Natural killer cell treated with Interleukin-12 subunit alpha and Interleukin-12 subunit beta and Interleukin-15 and Interleukin-18, amount 100 ng/mL, for 72 hours (primary cell): ENCODE measurements around the gene SPRR2A. TPM values are rescaled to one million over a fixed set of nuclear protein-coding genes. Genes with fewer than 3 reads are reported as not detected.
"Not testable (repeated sequence)": the region's sequence is repeated elsewhere in the genome, so short reads cannot be mapped to it uniquely, and the experiment has no call there.

Experiments used
- ATAC-seq, 2 donors: fragments of 150-1000 bp; cut with Tn5 transposase in 1 of 2; sonication (Bioruptor Pico), chemical (Tn5 transposase) in 1 of 2; 2 replicates each; pipeline ENCODE4 v1.10.0; 2021
- DNase-seq: peaks from one replicate; pipeline ENCODE4 v3.0.0; 2022; ENCODE audit warnings: low spot score
- H3K27ac Mint-ChIP-seq, 2 donors: 1 replicate in 1 of 2; 2 replicates in 1 of 2; pipeline ENCODE4 v1.8.0; 2022; ENCODE audit warnings: mixed read lengths in 2 of 2, mild to moderate bottlenecking in 1 of 2, moderate library complexity in 1 of 2
- H3K27me3 Mint-ChIP-seq, 2 donors: 1 replicate in 1 of 2; 2 replicates in 1 of 2; pipeline ENCODE4 v1.8.0; 2022; ENCODE audit warnings: mixed read lengths in 2 of 2
- H3K36me3 Mint-ChIP-seq: one replicate; pipeline ENCODE4 v1.8.0; 2022; ENCODE audit warnings: mixed read lengths
- H3K4me1 Mint-ChIP-seq, 2 donors: 1 replicate in 1 of 2; 2 replicates in 1 of 2; pipeline ENCODE4 v1.8.0; 2022; ENCODE audit warnings: low read depth in 2 of 2, mixed read lengths in 2 of 2, mild to moderate bottlenecking in 1 of 2
- H3K4me3 Mint-ChIP-seq: one replicate; pipeline ENCODE4 v1.8.0; 2022; ENCODE audit warnings: mixed read lengths
- H3K9me3 Mint-ChIP-seq: 2 replicates; pipeline ENCODE4 v1.8.0; 2022; ENCODE audit warnings: mixed read lengths
- total RNA-seq, 2 donors: library from RNA; stranded (reverse); gene quantifications; one replicate each; pipeline ENCODE4 v1.2.3, GENCODE V29; 2022

Gene SPRR2A
- total RNA-seq, 2 donors from 2014 or later = not detected

DNA sequence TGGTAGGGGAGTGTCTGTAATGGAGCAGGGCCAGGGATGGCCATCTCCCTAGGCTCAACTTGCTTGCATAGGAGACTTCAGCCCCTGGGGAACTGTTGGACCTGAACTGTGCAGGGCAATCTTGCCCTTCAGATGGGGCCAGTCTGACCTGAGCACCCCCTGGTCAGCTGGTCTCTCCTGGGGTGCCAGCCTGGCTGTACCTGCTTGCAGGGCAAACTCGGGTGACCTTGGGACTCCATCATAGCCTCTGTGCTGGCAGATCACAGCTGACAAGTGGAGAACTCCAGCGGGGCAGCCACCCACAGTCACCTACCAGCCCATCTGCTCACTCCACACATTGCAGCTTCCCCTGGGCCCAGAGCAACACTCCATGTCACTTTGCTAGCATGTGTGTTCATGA is 8.1 kb downstream of the SPRR2A start:
- DNase-seq (no peak), ATAC-seq (peak in 1 of 2 donors; percentile 31)
- no peaks in the 10 kb centered on the region for H3K4me1 Mint-ChIP-seq
- no peak overlapping the region for H3K27ac Mint-ChIP-seq
- no peak overlapping the region for H3K4me3 Mint-ChIP-seq
- H3K27me3 Mint-ChIP-seq = peaks cover 35 to 64% of the 10 kb centered on the region in 2 donors
- H3K36me3 Mint-ChIP-seq = no peaks in the 10 kb centered on the region
- peaks cover 3% of the 10 kb centered on the region for H3K9me3 Mint-ChIP-seq

DNA sequence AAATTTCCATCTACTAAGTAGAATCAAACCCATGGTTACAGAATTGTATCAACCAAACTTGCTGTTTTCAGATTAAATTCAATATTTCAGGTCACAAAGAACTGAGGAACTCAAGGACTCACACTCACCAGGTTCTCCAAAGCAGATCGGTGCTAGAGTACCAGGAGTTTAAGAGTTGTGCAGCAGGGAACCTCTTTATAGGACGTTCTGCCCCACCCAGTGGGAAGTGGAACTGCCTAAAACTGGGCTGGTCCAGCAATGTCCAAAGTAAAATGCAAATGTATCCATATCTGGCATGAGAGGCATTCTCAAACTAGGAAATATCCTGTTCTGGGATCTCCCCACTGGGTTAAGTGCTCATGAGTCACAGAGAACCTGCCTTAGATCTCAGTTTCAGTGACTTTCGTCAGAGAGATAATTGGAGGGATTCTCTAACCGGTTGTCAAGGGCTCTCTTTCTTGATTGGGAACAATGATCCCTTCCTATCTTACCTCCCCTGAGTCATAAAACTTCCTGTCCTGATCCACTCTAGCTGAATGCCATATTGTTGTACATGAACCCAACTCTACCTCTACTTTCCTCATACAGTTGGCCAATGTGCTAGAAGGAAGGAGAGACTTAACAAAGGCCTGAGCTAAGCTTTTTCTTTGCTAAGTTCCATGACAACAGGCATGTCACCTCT is 16.2 kb downstream of the SPRR2A start, which contains the start of gene SPRR2D:
Gene SPRR2D (minus strand): TSS at position 171 of the 682 bp plus-strand sequence. CDS start 774 bp downstream, outside the sequence.
- DNase-seq = no peak
- Mint-ChIP-seq H3K9me3 (no peaks in the 10 kb centered on the region), H3K27me3 (peaks cover 37 to 81% of the 10 kb centered on the region in 2 donors), H3K27ac (no peak within 1 kb of the TSS), H3K4me1 (no peaks in the 10 kb centered on the region), H3K36me3 (no peaks in the 10 kb centered on the region), H3K4me3 (no peak within 1 kb of the TSS)
- no peak for ATAC-seq

DNA sequence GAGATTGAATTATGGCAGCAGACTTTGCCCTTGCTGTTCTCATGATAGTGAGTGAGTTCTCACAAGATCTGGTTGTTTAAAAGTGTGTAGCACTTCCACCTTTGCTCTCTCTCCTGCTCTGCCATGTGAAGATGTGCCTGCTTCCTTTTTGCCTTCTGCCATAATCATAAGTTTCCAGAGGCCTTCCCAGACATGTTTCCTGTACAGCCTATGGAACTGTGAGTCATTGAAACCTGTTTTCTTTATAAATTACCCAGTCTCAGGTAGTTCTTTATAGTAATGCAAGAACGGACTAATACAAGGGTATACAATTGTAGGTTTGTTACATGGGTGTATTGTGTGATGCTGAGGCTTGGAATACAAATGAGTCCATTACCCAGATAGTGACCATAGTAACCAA is 22.1 kb downstream of the SPRR2A start:
- H3K27me3 Mint-ChIP-seq = peaks cover 21 to 51% of the 10 kb centered on the region in 2 donors
- H3K9me3 Mint-ChIP-seq = no peaks in the 10 kb centered on the region
- DNase-seq (no peak), ATAC-seq (no peak)
- no peak overlapping the region for H3K27ac Mint-ChIP-seq
- no peaks in the 10 kb centered on the region for H3K36me3 Mint-ChIP-seq
- no peak overlapping the region for H3K4me3 Mint-ChIP-seq
- no peaks in the 10 kb centered on the region for H3K4me1 Mint-ChIP-seq

DNA sequence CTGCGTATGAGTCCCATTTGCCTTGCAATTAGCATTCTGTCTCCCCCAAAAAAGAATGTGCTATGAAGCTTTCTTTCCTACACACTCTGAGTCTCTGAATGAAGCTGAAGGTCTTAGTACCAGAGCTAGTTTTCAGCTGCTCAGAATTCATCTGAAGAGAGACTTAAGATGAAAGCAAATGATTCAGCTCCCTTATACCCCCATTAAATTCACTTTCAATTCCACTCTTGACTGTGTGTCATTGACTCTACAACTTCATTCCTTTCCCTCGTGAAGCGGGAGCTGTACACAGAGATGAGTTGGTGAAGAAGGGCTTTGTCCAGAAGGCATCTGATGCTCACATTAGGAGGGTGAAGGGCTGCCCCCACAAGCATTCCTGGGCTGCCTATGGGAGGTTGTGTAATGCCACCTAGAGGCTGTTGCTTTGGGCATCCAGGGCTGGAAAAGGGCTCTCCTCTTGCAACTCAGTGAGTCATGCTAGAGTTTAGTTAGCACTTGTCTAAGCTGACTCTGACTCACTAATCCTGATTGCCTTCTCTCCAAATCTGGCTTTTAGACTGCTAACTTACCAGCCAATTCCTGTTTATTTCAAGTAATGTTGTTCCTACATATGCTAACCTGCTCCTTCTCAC is 24.5 kb downstream of the SPRR2A start:
- H3K36me3 Mint-ChIP-seq = no peaks in the 10 kb centered on the region
- DNase-seq = no peak
- H3K9me3 Mint-ChIP-seq = no peaks in the 10 kb centered on the region
- ATAC-seq = no peak
- no peak overlapping the region for H3K4me3 Mint-ChIP-seq
- no peaks in the 10 kb centered on the region for H3K4me1 Mint-ChIP-seq
- H3K27me3 Mint-ChIP-seq = peaks cover 20 to 47% of the 10 kb centered on the region in 2 donors
- no peak overlapping the region for H3K27ac Mint-ChIP-seq

DNA sequence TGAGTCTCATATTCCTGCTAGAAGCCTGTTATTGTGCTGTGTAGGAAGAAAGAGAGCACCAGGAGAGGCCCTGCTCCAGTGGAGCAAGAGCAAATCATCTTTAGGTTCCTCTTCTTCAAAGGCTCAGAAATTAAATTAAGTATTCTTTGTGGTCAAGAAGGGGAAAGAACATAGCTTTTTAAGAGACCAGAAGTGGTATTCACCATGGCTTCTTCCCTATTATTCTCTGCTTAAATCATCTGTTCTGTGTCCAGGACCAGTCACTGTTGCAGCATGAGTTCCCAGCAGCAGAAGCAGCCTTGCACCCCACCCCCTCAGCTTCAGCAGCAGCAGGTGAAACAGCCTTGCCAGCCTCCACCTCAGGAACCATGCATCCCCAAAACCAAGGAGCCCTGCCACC is 25.2 kb downstream of the SPRR2A start:
- no peak for ATAC-seq
- DNase-seq = no peak
- H3K9me3 Mint-ChIP-seq = no peaks in the 10 kb centered on the region
- H3K4me1 Mint-ChIP-seq = no peaks in the 10 kb centered on the region
- H3K36me3 Mint-ChIP-seq = no peaks in the 10 kb centered on the region
- H3K4me3 Mint-ChIP-seq = no peak overlapping the region
- no peak overlapping the region for H3K27ac Mint-ChIP-seq
- peaks cover 20 to 40% of the 10 kb centered on the region in 2 donors for H3K27me3 Mint-ChIP-seq

DNA sequence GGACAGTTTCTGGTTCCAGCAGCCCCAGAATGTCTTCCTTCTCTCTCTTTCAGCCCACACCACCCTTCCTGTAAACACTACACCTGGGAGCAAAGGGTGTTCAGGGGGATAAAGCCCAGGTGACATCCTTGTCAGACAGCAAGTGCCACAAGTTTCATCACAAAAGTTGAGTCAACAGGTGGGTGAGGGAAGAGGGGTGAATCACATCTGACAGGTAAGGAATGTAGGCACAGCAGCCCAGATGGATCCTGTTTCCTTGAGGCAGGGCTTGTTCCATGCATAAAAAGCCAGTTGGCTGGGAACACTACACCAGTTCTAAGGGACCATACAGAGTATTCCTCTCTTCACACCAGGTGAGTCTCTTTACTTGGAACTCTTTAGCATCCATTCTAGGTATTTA is 26.4 kb downstream of the SPRR2A start, which contains the start of gene SPRR1B:
Gene SPRR1B (plus strand): TSS at position 309 of the 400 bp plus-strand sequence. CDS start 1,143 bp downstream, outside the sequence.
- Mint-ChIP-seq H3K4me3 (no peak within 1 kb of the TSS), H3K4me1 (no peaks in the 10 kb centered on the region), H3K36me3 (no peaks in the 10 kb centered on the region), H3K27ac (no peak within 1 kb of the TSS), H3K9me3 (no peaks in the 10 kb centered on the region), H3K27me3 (peaks cover 17 to 32% of the 10 kb centered on the region in 2 donors)
- DNase-seq (no peak), ATAC-seq (no peak)

DNA sequence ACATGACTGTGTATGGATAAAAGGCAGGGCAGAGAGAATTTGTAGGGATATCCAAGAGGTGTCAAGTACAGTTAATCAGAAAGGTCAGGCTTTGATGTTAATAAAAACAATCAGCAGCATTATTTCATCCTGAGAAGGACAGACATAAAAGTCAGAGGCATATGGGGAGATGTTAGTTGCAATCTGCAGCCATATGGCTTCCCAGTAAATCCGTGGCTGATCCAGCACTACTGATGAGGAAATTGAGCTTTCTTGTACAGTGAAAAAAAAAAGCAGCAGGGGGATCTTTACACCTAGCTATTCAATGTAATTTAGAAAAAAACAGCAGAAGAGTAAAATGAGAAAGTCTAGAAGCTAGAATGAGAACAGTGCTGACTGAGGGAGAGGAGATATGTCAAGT is 28.5 kb downstream of the SPRR2A start:
- H3K27me3 Mint-ChIP-seq = peaks cover 15 to 32% of the 10 kb centered on the region in 2 donors
- no peak for DNase-seq
- H3K9me3 Mint-ChIP-seq = no peaks in the 10 kb centered on the region
- H3K4me1 Mint-ChIP-seq = no peaks in the 10 kb centered on the region
- no peak overlapping the region for H3K4me3 Mint-ChIP-seq
- H3K36me3 Mint-ChIP-seq = no peaks in the 10 kb centered on the region
- H3K27ac Mint-ChIP-seq = no peak overlapping the region
- no peak for ATAC-seq

DNA sequence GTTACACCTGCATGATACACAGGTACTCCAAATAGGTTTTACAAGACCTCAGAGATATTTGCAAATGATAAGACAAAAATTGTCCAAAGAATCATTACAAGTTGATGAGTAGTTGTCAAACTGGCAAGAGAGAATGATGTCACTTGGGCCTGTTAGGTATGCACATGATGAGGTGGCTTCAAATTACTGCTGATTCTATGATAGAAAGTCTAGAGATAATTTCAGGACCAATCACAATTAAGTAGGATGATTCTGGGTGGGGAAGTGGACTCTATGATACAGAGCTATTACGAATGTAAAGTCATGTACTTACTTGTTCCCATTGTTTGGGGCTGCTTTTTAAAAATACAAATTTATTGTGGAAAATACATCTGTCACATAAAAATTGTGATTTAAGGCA is 31.5 kb downstream of the SPRR2A start:
- no peaks in the 10 kb centered on the region for H3K36me3 Mint-ChIP-seq
- no peak overlapping the region for H3K4me3 Mint-ChIP-seq
- H3K27ac Mint-ChIP-seq = no peak overlapping the region
- no peaks in the 10 kb centered on the region for H3K9me3 Mint-ChIP-seq
- ATAC-seq = no peak
- DNase-seq = no peak
- peaks cover 23 to 49% of the 10 kb centered on the region in 2 donors for H3K27me3 Mint-ChIP-seq
- H3K4me1 Mint-ChIP-seq = no peaks in the 10 kb centered on the region

DNA sequence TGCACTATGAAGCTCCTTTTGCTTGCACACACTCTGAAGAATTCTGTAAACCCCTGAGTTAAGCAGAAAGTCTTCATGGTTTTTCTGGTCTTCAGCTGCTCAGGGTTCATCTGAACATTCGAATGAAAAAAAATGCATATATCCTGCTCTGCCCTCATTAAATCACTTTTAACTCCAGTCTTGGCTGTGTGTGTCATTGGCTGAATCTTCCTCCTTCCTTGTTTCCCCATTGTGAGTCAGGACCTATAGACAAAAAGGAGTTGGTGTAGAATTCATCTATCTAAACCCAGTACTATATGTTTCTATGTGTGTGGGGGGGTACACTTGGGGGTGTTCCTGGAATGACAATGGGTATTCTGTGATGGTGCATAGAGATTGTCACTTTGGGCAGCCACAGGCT is 32.9 kb downstream of the SPRR2A start:
- ATAC-seq = no peak
- Mint-ChIP-seq H3K27me3 (peaks cover 28 to 58% of the 10 kb centered on the region in 2 donors), H3K27ac (no peak overlapping the region), H3K36me3 (no peaks in the 10 kb centered on the region), H3K4me3 (no peak overlapping the region), H3K4me1 (no peaks in the 10 kb centered on the region), H3K9me3 (no peaks in the 10 kb centered on the region)
- no peak for DNase-seq

DNA sequence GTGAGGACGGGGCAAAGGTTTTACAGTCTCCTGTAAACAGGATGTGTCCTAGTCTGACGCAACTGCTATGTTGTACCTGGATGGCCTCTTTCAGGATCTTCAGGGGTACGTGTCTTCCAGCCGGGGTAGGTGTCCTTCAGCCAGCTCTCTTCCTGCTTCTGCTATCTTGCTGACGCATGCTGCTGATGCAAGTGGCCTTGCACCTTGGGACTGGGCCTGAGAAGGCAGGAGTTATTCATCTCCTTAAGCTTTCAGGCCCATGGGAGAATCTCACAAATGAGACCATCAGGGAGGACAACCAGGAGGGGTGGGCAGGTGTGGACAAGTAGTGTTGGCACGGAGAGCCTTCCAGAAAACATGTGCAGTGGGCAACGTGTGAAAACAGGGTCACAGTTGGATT is 34.2 kb downstream of the SPRR2A start:
- Mint-ChIP-seq H3K9me3 (no peaks in the 10 kb centered on the region), H3K4me1 (no peaks in the 10 kb centered on the region)
- ATAC-seq = no peak

DNA sequence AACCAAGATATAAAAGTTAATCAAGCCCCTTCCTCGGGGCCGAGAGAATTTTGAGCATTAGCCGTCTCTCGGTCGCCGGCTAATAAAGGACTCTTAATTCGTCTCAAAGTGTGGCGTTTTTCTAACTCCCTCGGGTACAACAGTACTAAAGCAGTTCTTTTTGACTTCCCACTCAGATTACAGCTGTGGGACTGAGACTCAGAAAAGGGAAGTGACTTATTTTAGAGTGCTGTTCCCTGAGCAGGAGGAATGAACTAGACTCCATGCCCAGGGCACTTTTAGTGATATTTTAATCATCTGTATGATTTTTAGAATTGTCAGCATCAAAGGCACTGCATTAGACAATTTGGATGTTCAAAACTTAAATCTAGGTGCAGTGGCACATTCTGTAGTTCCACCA is 35.0 kb downstream of the SPRR2A start:
- not testable (repeated sequence) for H3K36me3 Mint-ChIP-seq, H3K4me3 Mint-ChIP-seq, DNase-seq, H3K4me1 Mint-ChIP-seq, H3K27ac Mint-ChIP-seq, H3K9me3 Mint-ChIP-seq, ATAC-seq
- H3K27me3 Mint-ChIP-seq = peaks cover 27 to 48% of the 10 kb centered on the region in 2 donors

More for the DNA sequence above, 34.2 kb downstream of the SPRR2A start:
- Mint-ChIP-seq H3K27me3 (peaks cover 27 to 51% of the 10 kb centered on the region in 2 donors), H3K36me3 (no peaks in the 10 kb centered on the region), H3K4me3 (no peak overlapping the region), H3K27ac (no peak overlapping the region)
- no peak for DNase-seq

DNA sequence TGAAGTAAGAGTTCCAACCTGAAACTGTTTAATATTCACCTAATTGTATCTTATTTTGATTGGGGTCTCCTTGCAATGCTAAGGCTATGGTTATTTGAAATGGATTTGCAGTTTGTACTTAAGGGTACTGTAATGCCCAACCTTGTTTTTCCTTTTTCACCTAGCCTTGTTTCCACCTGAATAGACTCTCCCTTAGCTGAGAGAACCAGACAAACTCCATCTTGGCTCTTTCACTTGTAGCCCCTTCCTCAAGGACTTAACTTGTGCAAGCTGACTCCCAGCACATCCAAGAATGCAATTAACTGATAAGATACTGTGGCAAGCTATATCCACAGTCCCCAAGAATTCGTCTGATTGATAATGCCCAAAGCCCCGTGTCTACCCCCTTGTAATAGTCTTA is 35.5 kb downstream of the SPRR2A start:
- H3K27ac Mint-ChIP-seq, ATAC-seq, H3K4me1 Mint-ChIP-seq, H3K36me3 Mint-ChIP-seq, H3K9me3 Mint-ChIP-seq, H3K4me3 Mint-ChIP-seq, DNase-seq: not testable (repeated sequence)
- H3K27me3 Mint-ChIP-seq = peaks cover 27 to 50% of the 10 kb centered on the region in 2 donors

DNA sequence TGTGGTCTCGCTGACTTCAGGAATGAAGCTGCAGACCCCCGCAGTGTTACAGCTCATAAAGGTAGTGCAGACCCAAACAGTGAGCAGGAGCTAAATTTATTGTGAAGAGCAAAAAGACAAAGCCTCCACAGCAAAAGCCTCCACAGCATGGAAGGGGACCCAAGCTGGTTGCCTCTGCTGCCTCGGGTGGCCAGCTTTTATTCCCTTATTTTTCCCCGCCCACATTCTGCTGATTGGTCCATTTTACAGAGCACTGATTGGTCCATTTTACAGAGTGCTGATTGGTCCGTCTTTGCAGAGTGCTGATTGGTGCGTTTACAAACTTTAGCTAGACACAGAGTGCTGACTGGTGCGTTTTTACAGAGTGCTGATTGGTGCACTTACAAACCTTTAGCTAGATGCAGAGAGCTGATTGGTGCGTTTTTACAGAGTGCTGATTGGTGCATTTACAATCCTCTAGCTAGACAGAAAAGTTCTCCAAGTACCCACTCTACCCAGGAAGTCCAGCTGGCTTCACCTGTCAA is 46.0 kb downstream of the SPRR2A start:
- H3K27me3 Mint-ChIP-seq = peaks cover 11 to 33% of the 10 kb centered on the region in 2 donors
- not testable (repeated sequence) for H3K4me3 Mint-ChIP-seq, H3K4me1 Mint-ChIP-seq, ATAC-seq, H3K27ac Mint-ChIP-seq, H3K36me3 Mint-ChIP-seq, DNase-seq, H3K9me3 Mint-ChIP-seq
